ENCODE results near the gene PEPD.

GRCh38 chr19:33390908-33391630 is 130.5 kb downstream of the PEPD start:
- TF ChIP-seq CTCF (IDR thresholded peaks at IDR 0.05) (no peak), ZFX (IDR thresholded peaks at IDR 0.05; ENCODE audit: borderline replicate concordance) (no peak)
